ENCODE data around the gene TSPAN6. TPM values are rescaled to one million over a fixed set of nuclear protein-coding genes. Genes with fewer than 3 reads are reported as not detected.

Gene TSPAN6
- polyA plus RNA-seq, 1 donor (not counting 4 experiments of a cell fraction or from before 2014, with no cell fraction given): 24.3 TPM

GRCh38 chrX:100672966-100673365 is 36.4 kb upstream of the TSPAN6 start:
- dilution Hi-C loops (cut with MboI; ENCODE audit: extremely low pct_ligation_motif_present, low sequenced_read_pairs): no loop called here
- H3K4me2 ChIP-seq (ENCODE audit: control insufficient read depth, extremely low read depth, insufficient read depth, low read depth, low read length): no peak overlapping the region
- no peak overlapping the region for H3K27ac ChIP-seq (ENCODE audit: control insufficient read depth, insufficient read depth, low read length)

GRCh38 chrX:100663642-100664041 is 27.0 kb upstream of the TSPAN6 start:
- Histone ChIP-seq H3K27me3 (ENCODE audit: control insufficient read depth, extremely low read depth, insufficient read depth, low read length) (no peaks in the 10 kb centered on the region), H3K9me1 (ENCODE audit: control insufficient read depth, extremely low read depth, insufficient read depth, low read length) (no peaks in the 10 kb centered on the region), H3K4me2 (ENCODE audit: control insufficient read depth, extremely low read depth, insufficient read depth, low read depth, low read length) (no peak overlapping the region), H3K4me1 (ENCODE audit: control insufficient read depth, extremely low read depth, insufficient read depth, low read length) (no peaks in the 10 kb centered on the region), H4K20me1 (ENCODE audit: control insufficient read depth, extremely low read depth, insufficient read depth, low read length) (no peaks in the 10 kb centered on the region), H3K27ac (ENCODE audit: control insufficient read depth, insufficient read depth, low read length) (no peak overlapping the region), H3K9me3 (ENCODE audit: control insufficient read depth, low read depth, low read length) (no peaks in the 10 kb centered on the region), H3K79me2 (ENCODE audit: control insufficient read depth, insufficient read depth, low read length) (no peaks in the 10 kb centered on the region), H2AFZ (ENCODE audit: control insufficient read depth, low read length) (no peak overlapping the region), H3K36me3 (ENCODE audit: control insufficient read depth in 2 of 2, extremely low read depth in 1 of 2, insufficient read depth in 2 of 2, low read length in 2 of 2) (no peaks in the 10 kb centered on the region), H3K9ac (ENCODE audit: control insufficient read depth, extremely low read depth, insufficient read depth, low read length) (no peak overlapping the region), H3K4me3 (ENCODE audit: control insufficient read depth in 2 of 3, extremely low read depth in 1 of 3, insufficient read depth in 2 of 3, low read depth in 1 of 3, low read length in 3 of 3) (no peak overlapping the region)
- TF ChIP-seq CTCF (optimal IDR thresholded peaks at IDR 0.05 in 1 of 3, IDR thresholded peaks at IDR 0.05 in 1 of 3, conservative IDR thresholded peaks at IDR 0.05 in 1 of 3; ENCODE audit: extremely low read depth in 1 of 3, insufficient read depth in 2 of 3, low read length in 3 of 3) (no peak), EZH2 (IDR thresholded peaks at IDR 0.05; ENCODE audit: low read length) (no peak)
- DNase-seq (ENCODE audit: low read depth, low spot score) (no peak), FAIRE-seq (no peak)
- dilution Hi-C loops (cut with MboI; ENCODE audit: extremely low pct_ligation_motif_present, low sequenced_read_pairs): no loop called here

More at GRCh38 chrX:100672966-100673365, 36.4 kb upstream of the TSPAN6 start:
- H3K9me3 ChIP-seq (ENCODE audit: control insufficient read depth, low read depth, low read length): no peaks in the 10 kb centered on the region
- H3K4me3 ChIP-seq (ENCODE audit: control insufficient read depth in 2 of 3, extremely low read depth in 1 of 3, insufficient read depth in 2 of 3, low read depth in 1 of 3, low read length in 3 of 3): no peak overlapping the region
- TF ChIP-seq CTCF (optimal IDR thresholded peaks at IDR 0.05 in 1 of 3, IDR thresholded peaks at IDR 0.05 in 1 of 3, conservative IDR thresholded peaks at IDR 0.05 in 1 of 3; ENCODE audit: extremely low read depth in 1 of 3, insufficient read depth in 2 of 3, low read length in 3 of 3) (no peak), EZH2 (IDR thresholded peaks at IDR 0.05; ENCODE audit: low read length) (no peak)
- H3K79me2 ChIP-seq (ENCODE audit: control insufficient read depth, insufficient read depth, low read length): no peaks in the 10 kb centered on the region
- H2AFZ ChIP-seq (ENCODE audit: control insufficient read depth, low read length): no peak overlapping the region
- DNase-seq (ENCODE audit: low read depth, low spot score): no peak
- H3K9me1 ChIP-seq (ENCODE audit: control insufficient read depth, extremely low read depth, insufficient read depth, low read length): no peaks in the 10 kb centered on the region
- H3K4me1 ChIP-seq (ENCODE audit: control insufficient read depth, extremely low read depth, insufficient read depth, low read length): no peaks in the 10 kb centered on the region
- H3K27me3 ChIP-seq (ENCODE audit: control insufficient read depth, extremely low read depth, insufficient read depth, low read length): no peaks in the 10 kb centered on the region
- no peak for FAIRE-seq
- no peaks in the 10 kb centered on the region for H3K36me3 ChIP-seq (ENCODE audit: control insufficient read depth in 2 of 2, extremely low read depth in 1 of 2, insufficient read depth in 2 of 2, low read length in 2 of 2)
- no peaks in the 10 kb centered on the region for H4K20me1 ChIP-seq (ENCODE audit: control insufficient read depth, extremely low read depth, insufficient read depth, low read length)
- no peak overlapping the region for H3K9ac ChIP-seq (ENCODE audit: control insufficient read depth, extremely low read depth, insufficient read depth, low read length)

All from keratinocyte (primary cell).